H1 (cell line): ENCODE data around the gene MAGOHB. TPM values are rescaled to one million over a fixed set of nuclear protein-coding genes. Genes with fewer than 3 reads are reported as not detected.

Experiments used
- CTCF ChIA-PET: fragments of 300-600 bp; sonication (Branson Sonifier 250); formaldehyde crosslinking; loops from one replicate; lab custom pipeline; 2021; ENCODE audit not compliant: partially characterized antibody; lab: Charles Lee
- POLR2A ChIA-PET: fragments of 300-600 bp; sonication (Branson Sonifier 250); formaldehyde crosslinking; loops from one replicate; lab custom pipeline; 2021; ENCODE audit warnings: inconsistent platforms; ENCODE audit not compliant: partially characterized antibody; lab: Charles Lee
- DNase-seq, 2 experiments: peaks; one replicate each; pipeline versions ENCODE4 v3.0.0 to v3.0.0-alpha.2; 2010 to 2022; ENCODE audit warnings: low spot score in 2 of 2, low read depth in 1 of 2, mixed read lengths in 1 of 2
- FAIRE-seq: peaks from 2 replicates; lab custom pipeline; 2011; peaks lifted over from hg19 to GRCh38; lab: Jason Lieb, UNC
- H2AFZ ChIP-seq: 2 replicates; pipeline ENCODE4 v1.8.1; 2012; ENCODE audit warnings: low read length, inconsistent platforms
- H2AK5ac ChIP-seq: 2 replicates; pipeline ENCODE4 v1.6.1; 2013; ENCODE audit warnings: low read depth, low read length
- H2BK120ac ChIP-seq: replicated peaks from 2 replicates; pipeline ENCODE3; 2013; ENCODE audit warnings: low read depth, low read length, inconsistent platforms
- H2BK12ac ChIP-seq: 2 replicates; pipeline ENCODE4 v1.6.1; 2013; ENCODE audit warnings: low read depth, low read length
- H2BK15ac ChIP-seq: 2 replicates; pipeline ENCODE4 v1.6.1; 2013; ENCODE audit warnings: low read length
- H2BK20ac ChIP-seq: 2 replicates; pipeline ENCODE4 v1.6.1; 2013; ENCODE audit warnings: low read length
- H2BK5ac ChIP-seq: 2 replicates; pipeline ENCODE4 v1.6.1; 2013; ENCODE audit warnings: low read depth, low read length
- H3K14ac ChIP-seq: 2 replicates; pipeline ENCODE4 v1.6.1; 2013; ENCODE audit warnings: inconsistent platforms; ENCODE audit not compliant: insufficient read length
- H3K18ac ChIP-seq: 2 replicates; pipeline ENCODE4 v1.6.1; 2013; ENCODE audit warnings: low read length; ENCODE audit errors: extremely low read depth
- H3K23ac ChIP-seq: 2 replicates; pipeline ENCODE4 v1.6.1; 2013; ENCODE audit warnings: inconsistent platforms; ENCODE audit not compliant: insufficient read length
- H3K23me2 ChIP-seq: 2 replicates; pipeline ENCODE4 v1.6.1; 2013; ENCODE audit warnings: low read depth, low read length
- H3K27ac ChIP-seq: 2 replicates; pipeline ENCODE4 v1.6.1; 2011; ENCODE audit warnings: low read depth, low read length, inconsistent platforms
- H3K27me3 ChIP-seq, 4 experiments: replicated peaks in 1 of 4; 1 replicate in 1 of 4; 2 replicates in 3 of 4; pipeline versions ENCODE4 v1.6.1 to v1.8.1; 2011 to 2013; ENCODE audit warnings: low read length in 3 of 4, mild to moderate bottlenecking in 3 of 4, inconsistent platforms in 2 of 4, mixed read lengths in 2 of 4, moderate library complexity in 1 of 4; ENCODE audit not compliant: control insufficient read depth in 3 of 4, insufficient read depth in 3 of 4; ENCODE audit errors: extremely low read depth in 1 of 4
- H3K36me3 ChIP-seq, 4 experiments: 2 replicates each; pipeline versions ENCODE4 v1.6.1 to v1.8.1; 2011 to 2013; ENCODE audit warnings: mild to moderate bottlenecking in 4 of 4, low read length in 3 of 4, moderate library complexity in 2 of 4, control low read depth in 1 of 4, inconsistent platforms in 1 of 4; ENCODE audit not compliant: insufficient read depth in 4 of 4, control insufficient read depth in 2 of 4
- H3K4ac ChIP-seq: replicated peaks from 2 replicates; pipeline ENCODE3; 2013; ENCODE audit warnings: low read length, low read depth, mixed read lengths, inconsistent platforms; ENCODE audit not compliant: insufficient read length
- H3K4me1 ChIP-seq, 4 experiments: replicated peaks in 1 of 4; 1 replicate in 1 of 4; 2 replicates in 3 of 4; pipeline versions ENCODE4 v1.6.1 to v1.8.1; 2011 to 2013; ENCODE audit warnings: low read length in 3 of 4, inconsistent platforms in 2 of 4, mixed read lengths in 1 of 4; ENCODE audit not compliant: insufficient read depth in 4 of 4, control insufficient read depth in 3 of 4
- H3K4me2 ChIP-seq, 2 experiments: 2 replicates each; pipeline versions ENCODE4 v1.6.1 to v1.8.1; 2011 to 2013; ENCODE audit warnings: low read depth in 2 of 2, low read length in 2 of 2, control low read depth in 1 of 2, inconsistent platforms in 1 of 2, mild to moderate bottlenecking in 1 of 2; ENCODE audit not compliant: insufficient read depth in 1 of 2
- H3K4me3 ChIP-seq, 4 experiments: fragments of 200-600, 300-600 bp in 1 of 4; sonication (generic), shearing (Covaris generic), sonication (Bioruptor Twin) in 1 of 4; 2 replicates each; pipeline versions ENCODE4 v1.5.1 to v1.8.1; 2011 to 2016; ENCODE audit warnings: low read length in 4 of 4, low read depth in 3 of 4, control low read depth in 2 of 4, inconsistent platforms in 2 of 4, mild to moderate bottlenecking in 2 of 4, mixed read lengths in 1 of 4, moderate library complexity in 1 of 4; ENCODE audit not compliant: insufficient read depth in 2 of 4; ENCODE audit errors: extremely low read depth in 1 of 4
- H3K56ac ChIP-seq: replicated peaks from 2 replicates; pipeline ENCODE3; 2013; ENCODE audit warnings: low read depth, mild to moderate bottlenecking, mixed read lengths, low read length, inconsistent platforms; ENCODE audit not compliant: insufficient read length
- H3K79me1 ChIP-seq: 2 replicates; pipeline ENCODE4 v1.6.1; 2013; ENCODE audit warnings: low read depth, low read length, control low read depth
- H3K79me2 ChIP-seq, 2 experiments: 2 replicates each; pipeline versions ENCODE4 v1.6.1 to v1.8.1; 2012 to 2013; ENCODE audit warnings: low read length in 2 of 2, mild to moderate bottlenecking in 2 of 2, inconsistent platforms in 1 of 2; ENCODE audit not compliant: insufficient read depth in 2 of 2, control insufficient read depth in 1 of 2
- H3K9ac ChIP-seq, 4 experiments: replicated peaks in 1 of 4; 1 replicate in 1 of 4; 2 replicates in 3 of 4; pipeline versions ENCODE4 v1.6.1 to v1.8.1; 2011 to 2013; ENCODE audit warnings: low read depth in 3 of 4, low read length in 3 of 4, control low read depth in 2 of 4, mild to moderate bottlenecking in 2 of 4, moderate library complexity in 2 of 4, inconsistent platforms in 1 of 4; ENCODE audit errors: extremely low read depth in 1 of 4
- H3K9me3 ChIP-seq, 2 experiments: 2 replicates each; pipeline versions ENCODE4 v1.6.1 to v1.8.1; 2012 to 2013; ENCODE audit warnings: mild to moderate bottlenecking in 2 of 2, moderate library complexity in 2 of 2, control low read depth in 1 of 2, inconsistent platforms in 1 of 2, low read depth in 1 of 2, low read length in 1 of 2, mixed read lengths in 1 of 2; ENCODE audit not compliant: insufficient read depth in 2 of 2
- H4K20me1 ChIP-seq, 2 experiments: replicated peaks in 1 of 2; 2 replicates each; pipeline versions ENCODE3 to v1.8.1; 2011 to 2013; ENCODE audit warnings: inconsistent platforms in 2 of 2, low read length in 2 of 2, mild to moderate bottlenecking in 1 of 2; ENCODE audit not compliant: insufficient read depth in 2 of 2, control insufficient read depth in 1 of 2
- H4K5ac ChIP-seq: 2 replicates; pipeline ENCODE4 v1.6.1; 2013; ENCODE audit warnings: low read length, low read depth, mixed read lengths, inconsistent platforms; ENCODE audit not compliant: insufficient read length
- H4K8ac ChIP-seq: 2 replicates; pipeline ENCODE4 v1.8.0; 2013; ENCODE audit warnings: mild to moderate bottlenecking, moderate library complexity, low read length, inconsistent platforms; ENCODE audit not compliant: insufficient read depth; ENCODE audit errors: extremely low read depth
- H4K91ac ChIP-seq: replicated peaks from 2 replicates; pipeline ENCODE3; 2013; ENCODE audit warnings: low read length, mixed read lengths, inconsistent platforms; ENCODE audit not compliant: insufficient read length
- BRCA1 ChIP-seq: IDR thresholded peaks from 2 replicates; pipeline ENCODE4 v1.6.1; 2012; ENCODE audit warnings: low read depth, low read length, improper control_type of control experiment
- WGBS, 2 experiments: shearing (Covaris generic) in 1 of 2; methylation state at CpG; one replicate each; pipeline versions ENCODE4 v1.1.6 to v1.1.7; 2013 to 2015; ENCODE audit warnings: low lambda C conversion rate in 2 of 2, mixed read lengths in 2 of 2, inconsistent platforms in 1 of 2, low coverage in 1 of 2, missing lambda C conversion rate in 1 of 2; ENCODE audit not compliant: insufficient replicate concordance in 2 of 2, insufficient coverage in 1 of 2, insufficient read length in 1 of 2; ENCODE audit errors: extremely low coverage in 1 of 2, missing lambda C conversion rate in 1 of 2; 5-methylcytosine and 5-hydroxymethylcytosine counted together
- polyA plus RNA-seq, 7 experiments: library from polyadenylated mRNA; depleted of rRNA in 3 of 7; stranded (reverse) in 5 of 7; unstranded in 2 of 7; fragments of >200 nt in 5 of 7; fragments of 200-250 nt in 2 of 7; gene quantifications; 1 replicate in 5 of 7; 2 replicates in 1 of 7; 4 replicates in 1 of 7; pipeline versions ENCODE4 v1.2.1 to v1.2.3, GENCODE V29; 2011 to 2013; ENCODE audit warnings: missing spikeins in 2 of 7, mixed read lengths in 2 of 7
- total RNA-seq: library from RNA; stranded (reverse); fragmentation: NEBNext Ultra II Directional; extraction: Animal tissue kit (Norgen Biotek cat#: 25700); gene quantifications from 2 replicates; pipeline ENCODE4 v1.2.1, GENCODE V29; 2021

The MAGOHB gene
- total and polyA plus RNA-seq, 2 of the 8 experiments (the other 6 are each of a cell fraction or from before 2014, with no cell fraction given), result 21.5 to 53.7 TPM

- H2AFZ ChIP-seq, result no peak overlapping the region
- POLR2A ChIA-PET, result no interaction called here
Observed at GRCh38 chr12:10558301-10558700, 55.1 kb downstream of the MAGOHB start.

More at GRCh38 chr12:10558301-10558700, 55.1 kb downstream of the MAGOHB start:
- no peak overlapping the region for H2AK5ac ChIP-seq
- CTCF ChIA-PET, result interaction anchor here (0.7 to 3.5 kb wide), 4 partner anchors 192 to 323 kb away, joined by 3 to 19 read pairs (median 12); no protein-coding TSS in a partner anchor
- no peak overlapping the region for H3K4ac ChIP-seq
- H2BK120ac ChIP-seq, result no peak overlapping the region
- H3K4me2 ChIP-seq, result no peak overlapping the region
- H3K23me2 ChIP-seq, result no peaks in the 10 kb centered on the region
- H4K91ac ChIP-seq, result no peak overlapping the region
- DNase-seq, result no peak
- 90% methylated on average over 3 of the region's 3 CpGs; no CpG with 5 or more reads in 1 of the 2 experiments for WGBS, 2 experiments
- no peak overlapping the region for H3K18ac ChIP-seq
- no peaks in the 10 kb centered on the region for H3K27me3 ChIP-seq
- no peak overlapping the region for H2BK15ac ChIP-seq
- no peaks in the 10 kb centered on the region for H3K9me3 ChIP-seq
- no peak overlapping the region for H3K14ac ChIP-seq
- H3K4me3 ChIP-seq, result no peak overlapping the region
- no peak overlapping the region for H4K8ac ChIP-seq
- no peak overlapping the region for H4K5ac ChIP-seq
- no peak overlapping the region for H3K27ac ChIP-seq
- no peak overlapping the region for H3K23ac ChIP-seq
- no peak overlapping the region for H2BK5ac ChIP-seq
- H3K79me1 ChIP-seq, result no peaks in the 10 kb centered on the region
- no peak for TF ChIP-seq BRCA1
- TF ChIP-seq, all 59 proteins: peak for 0
- Histone ChIP-seq H2BK20ac (no peak overlapping the region), H3K4me1 (peaks cover 0 to 5% (median 2%) of the 10 kb centered on the region in 4 experiments; a peak in 2 of 7 replicates), H3K9ac (no peak overlapping the region), H3K79me2 (no peaks in the 10 kb centered on the region), H2BK12ac (no peak overlapping the region), H3K36me3 (no peaks in the 10 kb centered on the region), H4K20me1 (no peaks in the 10 kb centered on the region), H3K56ac (no peak overlapping the region)
- FAIRE-seq, result no peak
